Left ventricle myocardium inferior (tissue), 1 donor: ENCODE results near the gene PTGER2. TPM values are rescaled to one million over a fixed set of nuclear protein-coding genes. Genes with fewer than 3 reads are reported as not detected.

Experiments used
- DNase-seq: peaks from one replicate; pipeline ENCODE4 v3.0.0-alpha.2; 2020
- H3K27ac ChIP-seq: fragments of 200-600 bp; replicated peaks from 2 replicates; pipeline ENCODE4 v1.8.0; 2021
- H3K27me3 ChIP-seq: fragments of 200-600 bp; 2 replicates; pipeline ENCODE4 v1.8.0; 2021; ENCODE audit warnings: low read depth
- H3K36me3 ChIP-seq: fragments of 200-600 bp; 2 replicates; pipeline ENCODE4 v1.8.0; 2021
- H3K4me1 ChIP-seq: fragments of 200-600 bp; 2 replicates; pipeline ENCODE4 v1.8.0; 2021
- H3K4me3 ChIP-seq: fragments of 200-600 bp; 2 replicates; pipeline ENCODE4 v1.8.0; 2021; ENCODE audit warnings: mild to moderate bottlenecking, moderate library complexity
- H3K9me3 ChIP-seq: fragments of 200-600 bp; replicated peaks from 2 replicates; pipeline ENCODE4 v1.8.0; 2021
- intact Hi-C: fragments of 100-400 bp; cut with micrococcal nuclease; formaldehyde crosslinking; loops from one replicate; pipeline ENCODE4 v1.11.0; 2022
- total RNA-seq: library from RNA; stranded (reverse); fragmentation: NEBNext Ultra II Directional; extraction: Animal tissue kit (Norgen Biotek cat#: 25700); gene quantifications from one replicate; pipeline ENCODE4 v1.2.1, GENCODE V29; 2021
- TF ChIP-seq, protein P1 (sequence below): fragments of 200-600 bp; IDR thresholded peaks from 2 replicates; pipeline ENCODE4 v1.8.0; 2021; ENCODE audit warnings: antibody characterized with exemption, mild to moderate bottlenecking, borderline replicate concordance
- donor health status: DM: no; HTN: yes; CAD: no; lungs with severe emphysema.

Gene PTGER2
- total RNA-seq, 1 donor from 2014 or later, result 0.60 TPM

DNA sequence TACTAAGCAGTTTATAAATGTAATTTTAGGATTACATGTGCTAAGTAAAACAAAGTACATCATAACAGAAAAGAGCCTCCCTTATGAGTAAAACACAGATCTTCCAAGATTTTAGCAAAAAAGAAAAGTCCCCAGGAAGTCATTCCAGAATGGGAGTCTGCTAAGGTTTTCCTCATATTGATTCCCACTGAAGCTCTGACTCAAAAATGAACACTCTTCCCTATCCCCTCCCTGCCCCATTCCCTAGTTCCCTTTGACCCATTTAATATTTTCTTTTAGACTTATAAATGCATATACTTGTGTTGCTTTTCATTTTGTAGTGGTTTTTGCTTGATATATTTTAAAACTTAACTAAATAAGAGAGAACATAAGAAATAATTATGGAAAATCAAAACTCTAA is 40.1 kb downstream of the PTGER2 start:
- intact Hi-C loops, result no loop called here
- peaks cover 17% of the 10 kb centered on the region for H3K4me1 ChIP-seq
- DNase-seq, result no peak
- H3K27ac ChIP-seq, result no peak overlapping the region
- TF ChIP-seq, protein P1, sequence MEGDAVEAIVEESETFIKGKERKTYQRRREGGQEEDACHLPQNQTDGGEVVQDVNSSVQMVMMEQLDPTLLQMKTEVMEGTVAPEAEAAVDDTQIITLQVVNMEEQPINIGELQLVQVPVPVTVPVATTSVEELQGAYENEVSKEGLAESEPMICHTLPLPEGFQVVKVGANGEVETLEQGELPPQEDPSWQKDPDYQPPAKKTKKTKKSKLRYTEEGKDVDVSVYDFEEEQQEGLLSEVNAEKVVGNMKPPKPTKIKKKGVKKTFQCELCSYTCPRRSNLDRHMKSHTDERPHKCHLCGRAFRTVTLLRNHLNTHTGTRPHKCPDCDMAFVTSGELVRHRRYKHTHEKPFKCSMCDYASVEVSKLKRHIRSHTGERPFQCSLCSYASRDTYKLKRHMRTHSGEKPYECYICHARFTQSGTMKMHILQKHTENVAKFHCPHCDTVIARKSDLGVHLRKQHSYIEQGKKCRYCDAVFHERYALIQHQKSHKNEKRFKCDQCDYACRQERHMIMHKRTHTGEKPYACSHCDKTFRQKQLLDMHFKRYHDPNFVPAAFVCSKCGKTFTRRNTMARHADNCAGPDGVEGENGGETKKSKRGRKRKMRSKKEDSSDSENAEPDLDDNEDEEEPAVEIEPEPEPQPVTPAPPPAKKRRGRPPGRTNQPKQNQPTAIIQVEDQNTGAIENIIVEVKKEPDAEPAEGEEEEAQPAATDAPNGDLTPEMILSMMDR, result no peak
- no peaks in the 10 kb centered on the region for H3K27me3 ChIP-seq
- no peak overlapping the region for H3K4me3 ChIP-seq
- H3K9me3 ChIP-seq, result no peaks in the 10 kb centered on the region
- no peaks in the 10 kb centered on the region for H3K36me3 ChIP-seq

DNA sequence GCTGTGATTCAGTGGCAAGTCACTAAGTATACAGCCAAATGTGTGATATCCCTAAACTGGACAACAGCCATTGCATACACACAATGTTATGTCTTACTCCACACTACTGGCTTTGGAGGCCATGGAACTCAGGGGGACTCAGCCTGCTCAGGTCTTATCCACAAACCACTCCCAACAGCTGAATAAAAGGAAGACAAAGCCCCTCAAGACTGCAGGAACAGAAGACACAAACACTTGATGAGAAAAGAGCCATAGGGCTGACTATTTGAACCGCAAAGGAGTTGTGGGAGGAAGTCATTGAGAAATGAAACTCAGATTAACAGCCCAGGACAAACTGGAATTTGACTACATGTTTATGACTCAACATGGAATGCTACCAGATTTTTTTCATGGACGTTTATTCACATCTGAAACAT is 40.9 kb downstream of the PTGER2 start:
- intact Hi-C loops, result no loop called here
- no peak overlapping the region for H3K27ac ChIP-seq
- H3K27me3 ChIP-seq, result no peaks in the 10 kb centered on the region
- no peak for DNase-seq
- H3K4me1 ChIP-seq, result peaks cover 17% of the 10 kb centered on the region
- no peaks in the 10 kb centered on the region for H3K36me3 ChIP-seq
- no peaks in the 10 kb centered on the region for H3K9me3 ChIP-seq
- TF ChIP-seq, protein P1, result no peak
- H3K4me3 ChIP-seq, result no peak overlapping the region

DNA sequence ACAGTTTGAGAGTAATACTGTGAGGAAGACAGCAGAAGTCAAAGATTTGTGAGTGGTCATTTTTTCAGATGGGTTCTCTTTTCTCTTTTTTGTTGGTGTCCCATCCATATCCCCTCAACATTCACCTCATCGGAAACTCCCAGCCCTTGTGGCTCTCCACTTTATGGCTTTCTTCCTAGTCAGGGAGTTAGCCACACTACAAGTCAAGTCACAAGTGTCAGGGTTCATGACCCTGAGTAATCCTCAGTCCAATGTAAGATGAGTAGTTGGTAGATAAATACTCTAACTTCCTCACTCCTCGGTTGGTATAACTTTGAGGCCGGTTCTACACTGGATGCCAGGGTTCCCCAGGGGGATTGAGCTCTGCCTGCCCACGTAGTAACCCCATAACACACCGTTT is 41.4 kb downstream of the PTGER2 start:
- intact Hi-C loops, result no loop called here
- Histone ChIP-seq H3K4me3 (no peak overlapping the region), H3K36me3 (no peaks in the 10 kb centered on the region), H3K27me3 (no peaks in the 10 kb centered on the region), H3K4me1 (peaks cover 21% of the 10 kb centered on the region), H3K9me3 (no peaks in the 10 kb centered on the region), H3K27ac (no peak overlapping the region)
- DNase-seq, result no peak
- TF ChIP-seq, protein P1, result no peak

DNA sequence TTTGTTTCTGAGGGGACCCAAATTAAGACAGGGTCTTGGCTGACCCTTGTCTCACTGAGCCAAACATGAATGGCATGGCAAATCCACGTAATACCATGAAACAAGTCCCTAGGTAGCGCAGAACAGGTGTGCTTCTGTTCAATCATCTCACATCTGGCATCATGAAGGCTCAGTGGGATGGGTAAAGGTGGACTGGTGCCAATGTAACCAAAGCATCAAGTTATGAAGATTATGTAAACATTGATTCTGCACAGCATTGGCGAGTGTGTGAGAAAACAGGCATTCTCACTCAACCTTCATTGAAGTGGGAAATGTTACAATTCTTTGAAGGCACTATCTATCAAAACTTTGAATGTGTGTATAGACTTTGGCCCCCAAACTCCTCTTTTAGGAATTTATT is 41.9 kb downstream of the PTGER2 start:
- Histone ChIP-seq H3K27me3 (no peaks in the 10 kb centered on the region), H3K9me3 (no peaks in the 10 kb centered on the region), H3K4me3 (no peak overlapping the region), H3K4me1 (peaks cover 22% of the 10 kb centered on the region), H3K36me3 (no peaks in the 10 kb centered on the region), H3K27ac (no peak overlapping the region)
- DNase-seq, result no peak
- intact Hi-C loops, result no loop called here
- TF ChIP-seq, protein P1, result no peak

DNA sequence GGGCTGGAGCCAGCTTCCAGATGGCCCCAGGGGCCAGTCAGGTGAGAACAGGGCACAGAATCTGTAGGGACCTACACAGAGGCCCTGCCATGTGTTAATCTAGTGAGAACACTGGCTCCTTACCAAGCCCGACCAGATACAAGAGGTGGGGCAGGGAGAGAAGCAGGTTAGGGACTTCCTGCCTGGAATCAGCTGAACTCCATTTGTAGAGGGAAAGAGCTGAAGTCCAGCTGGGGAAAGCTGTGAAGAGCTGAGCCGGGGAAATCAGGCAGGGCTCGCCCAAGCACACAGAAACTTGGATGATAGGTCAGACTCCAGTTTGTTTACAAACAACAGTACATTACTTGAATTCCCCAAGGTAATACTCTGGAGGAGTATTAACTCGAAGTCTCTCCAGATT is 46.7 kb downstream of the PTGER2 start:
- no peaks in the 10 kb centered on the region for H3K27me3 ChIP-seq
- TF ChIP-seq, protein P1, result no peak
- no peak for DNase-seq
- no peaks in the 10 kb centered on the region for H3K36me3 ChIP-seq
- intact Hi-C loops, result no loop called here
- H3K4me1 ChIP-seq, result peaks cover 16% of the 10 kb centered on the region
- H3K27ac ChIP-seq, result peak overlapping the region; percentile 9
- no peaks in the 10 kb centered on the region for H3K9me3 ChIP-seq
- no peak overlapping the region for H3K4me3 ChIP-seq
